ENCODE results near the gene NCKAP5. TPM values are rescaled to one million over a fixed set of nuclear protein-coding genes. Genes with fewer than 3 reads are reported as not detected.

NCKAP5 gene
- total and polyA plus RNA-seq, 2 donors (not counting 1 experiment from before 2014, with no cell fraction given) = not detected

- Histone ChIP-seq H3K4me1 (ENCODE audit: control insufficient read depth in 2 of 2, insufficient read depth in 2 of 2, low read length in 2 of 2) (no peaks in the 10 kb centered on the region), H3K79me2 (ENCODE audit: control insufficient read depth, insufficient read depth, low read length) (no peaks in the 10 kb centered on the region), H3K9ac (ENCODE audit: low read length) (no peak overlapping the region), H4K20me1 (ENCODE audit: control insufficient read depth, insufficient read depth, low read length, poor library complexity, severe bottlenecking) (no peaks in the 10 kb centered on the region), H3K27ac (ENCODE audit: low read length in 2 of 2) (no peak overlapping the region), H3K36me3 (replicated peaks in 1 of 2; ENCODE audit: control extremely low read depth in 1 of 2, control insufficient read depth in 1 of 2, extremely low read depth in 1 of 2, insufficient read depth in 2 of 2, low read length in 1 of 2) (no peaks in the 10 kb centered on the region), H2AFZ (ENCODE audit: insufficient read depth, low read depth, low read length, poor library complexity, severe bottlenecking) (no peak overlapping the region), H3K9me3 (ENCODE audit: control extremely low read depth in 1 of 3, control insufficient read depth in 2 of 3, insufficient read depth in 1 of 3, low read length in 2 of 3) (peaks cover 0 to 8% (median 0%) of the 10 kb centered on the region in 3 donors), H3K27me3 (replicated peaks in 1 of 4; ENCODE audit: control extremely low read depth in 1 of 4, control insufficient read depth in 3 of 4, insufficient read depth in 4 of 4, low read length in 3 of 4) (no peaks in the 10 kb centered on the region), H3K4me3 (ENCODE audit: control extremely low read depth in 1 of 5, extremely low read depth in 1 of 5, insufficient read depth in 1 of 5, low read depth in 2 of 5, low read length in 4 of 5) (no peak overlapping the region), H3K4me2 (replicated peaks; ENCODE audit: low read depth, low read length, poor library complexity, severe bottlenecking) (no peak overlapping the region)
- CTCF ChIA-PET = no interaction called here
- TF ChIP-seq EZH2 (IDR thresholded peaks at IDR 0.05; ENCODE audit: borderline replicate concordance, insufficient read depth, low read depth, low read length, poor library complexity, severe bottlenecking) = no peak
- no peak for TF ChIP-seq CTCF (IDR thresholded peaks at IDR 0.05)
- ATAC-seq (ENCODE audit: low read depth) (no peak), DNase-seq (no peak)
- intact Hi-C loops (cut with micrococcal nuclease) = no loop called here
- Mint-ChIP-seq H3K4me1 (no peaks in the 10 kb centered on the region), H3K9me3 (ENCODE audit: insufficient read depth) (no peaks in the 10 kb centered on the region), H3K27me3 (no peaks in the 10 kb centered on the region), H3K4me3 (no peak overlapping the region), H3K27ac (no peak overlapping the region)
- no CpG with 5 or more reads among the region's 4 CpGs for WGBS (ENCODE audit: insufficient coverage)
- POLR2A ChIA-PET = no interaction called here
Measured at GRCh38 chr2:132788310-132788838, 779.9 kb downstream of the NCKAP5 start.

- no peak overlapping the region for H3K4me2 ChIP-seq (replicated peaks; ENCODE audit: low read depth, low read length, poor library complexity, severe bottlenecking)
- ATAC-seq (ENCODE audit: low read depth) (no peak), DNase-seq (no peak)
- no peaks in the 10 kb centered on the region for H3K4me1 Mint-ChIP-seq
- H3K27ac ChIP-seq (ENCODE audit: low read length in 2 of 2) = no peak overlapping the region
- H3K27ac Mint-ChIP-seq = no peak overlapping the region
- H3K79me2 ChIP-seq (ENCODE audit: control insufficient read depth, insufficient read depth, low read length) = no peaks in the 10 kb centered on the region
- TF ChIP-seq CTCF (IDR thresholded peaks at IDR 0.05) (no peak), EZH2 (IDR thresholded peaks at IDR 0.05; ENCODE audit: borderline replicate concordance, insufficient read depth, low read depth, low read length, poor library complexity, severe bottlenecking) (no peak)
- H2AFZ ChIP-seq (ENCODE audit: insufficient read depth, low read depth, low read length, poor library complexity, severe bottlenecking) = no peak overlapping the region
- no peak overlapping the region for H3K4me3 ChIP-seq (ENCODE audit: control extremely low read depth in 1 of 5, extremely low read depth in 1 of 5, insufficient read depth in 1 of 5, low read depth in 2 of 5, low read length in 4 of 5)
- H4K20me1 ChIP-seq (ENCODE audit: control insufficient read depth, insufficient read depth, low read length, poor library complexity, severe bottlenecking) = no peaks in the 10 kb centered on the region
- no peaks in the 10 kb centered on the region for H3K27me3 Mint-ChIP-seq
- ChIA-PET CTCF (no interaction called here), POLR2A (no interaction called here)
- no peaks in the 10 kb centered on the region for H3K9me3 Mint-ChIP-seq (ENCODE audit: insufficient read depth)
- H3K9me3 ChIP-seq (ENCODE audit: control extremely low read depth in 1 of 3, control insufficient read depth in 2 of 3, insufficient read depth in 1 of 3, low read length in 2 of 3) = peaks cover 0 to 15% (median 0%) of the 10 kb centered on the region in 3 donors
- H3K36me3 ChIP-seq (replicated peaks in 1 of 2; ENCODE audit: control extremely low read depth in 1 of 2, control insufficient read depth in 1 of 2, extremely low read depth in 1 of 2, insufficient read depth in 2 of 2, low read length in 1 of 2) = no peaks in the 10 kb centered on the region
- intact Hi-C loops (cut with micrococcal nuclease) = no loop called here
- no peak overlapping the region for H3K4me3 Mint-ChIP-seq
- no peak overlapping the region for H3K9ac ChIP-seq (ENCODE audit: low read length)
- H3K4me1 ChIP-seq (ENCODE audit: control insufficient read depth in 2 of 2, insufficient read depth in 2 of 2, low read length in 2 of 2) = no peaks in the 10 kb centered on the region
- no peaks in the 10 kb centered on the region for H3K27me3 ChIP-seq (replicated peaks in 1 of 4; ENCODE audit: control extremely low read depth in 1 of 4, control insufficient read depth in 3 of 4, insufficient read depth in 4 of 4, low read length in 3 of 4)
- WGBS (ENCODE audit: insufficient coverage) = 86% methylated on average over 11 of the region's 11 CpGs
Measured at GRCh38 chr2:132783883-132784282, 784.4 kb downstream of the NCKAP5 start.
